ENCODE results near the gene SCART1.

Gene SCART1

GRCh38 chr10:133444342-133445267, 9.1 kb upstream of the SCART1 start:
- H3K9me2 ChIP-seq (replicated peaks; ENCODE audit: control insufficient read depth, low read length), result no peaks in the 10 kb centered on the region
- H3K4me1 ChIP-seq (ENCODE audit: control insufficient read depth, low read length), result no peaks in the 10 kb centered on the region
- no peaks in the 10 kb centered on the region for H3K27me3 ChIP-seq (ENCODE audit: control insufficient read depth, low read length)
- no peaks in the 10 kb centered on the region for H3K79me2 ChIP-seq (ENCODE audit: control insufficient read depth, low read length)
- no peak overlapping the region for H3K4me3 ChIP-seq (ENCODE audit: low read length)
- peaks cover 40% of the 10 kb centered on the region for H3K9me3 ChIP-seq (ENCODE audit: control insufficient read depth, insufficient read depth, low read length)
- TF ChIP-seq EZH2phosphoT487 (IDR thresholded peaks at IDR 0.05; ENCODE audit: borderline replicate concordance, low read length), result no peak
- no peaks in the 10 kb centered on the region for H3F3A ChIP-seq (ENCODE audit: control insufficient read depth, insufficient read depth)
- H3K36me3 ChIP-seq (ENCODE audit: control insufficient read depth, low read length), result no peaks in the 10 kb centered on the region
- H3K27ac ChIP-seq (ENCODE audit: low read depth, low read length), result no peak overlapping the region
- no peak overlapping the region for H3K4me2 ChIP-seq (ENCODE audit: low read length)
- no peaks in the 10 kb centered on the region for H4K20me1 ChIP-seq (ENCODE audit: control insufficient read depth, insufficient read depth, low read depth, low read length)

- TF ChIP-seq CTCF (IDR thresholded peaks at IDR 0.05; ENCODE audit: low read depth, low read length, poor library complexity, severe bottlenecking), result no peak
- Histone ChIP-seq H4K20me1 (ENCODE audit: control insufficient read depth, insufficient read depth, low read depth, low read length) (no peaks in the 10 kb centered on the region), H3K4me3 (ENCODE audit: low read length) (no peak overlapping the region), H3K4me2 (ENCODE audit: low read length) (no peak overlapping the region), H3K27me3 (ENCODE audit: control insufficient read depth, low read length) (no peaks in the 10 kb centered on the region), H3F3A (ENCODE audit: control insufficient read depth, insufficient read depth) (no peaks in the 10 kb centered on the region), H3K9me3 (ENCODE audit: control insufficient read depth, insufficient read depth, low read length) (peaks cover 40% of the 10 kb centered on the region), H3K4me1 (ENCODE audit: control insufficient read depth, low read length) (no peaks in the 10 kb centered on the region), H3K36me3 (ENCODE audit: control insufficient read depth, low read length) (no peaks in the 10 kb centered on the region), H3K9me2 (replicated peaks; ENCODE audit: control insufficient read depth, low read length) (no peaks in the 10 kb centered on the region), H3K79me2 (ENCODE audit: control insufficient read depth, low read length) (no peaks in the 10 kb centered on the region), H3K27ac (ENCODE audit: low read depth, low read length) (no peak overlapping the region)
Observed at GRCh38 chr10:133445268-133445732, 8.4 kb upstream of the SCART1 start.

- no peak overlapping the region for H3K4me2 ChIP-seq (ENCODE audit: low read length)
- no peaks in the 10 kb centered on the region for H3K9me2 ChIP-seq (replicated peaks; ENCODE audit: control insufficient read depth, low read length)
- peaks cover 40% of the 10 kb centered on the region for H3K9me3 ChIP-seq (ENCODE audit: control insufficient read depth, insufficient read depth, low read length)
- H3F3A ChIP-seq (ENCODE audit: control insufficient read depth, insufficient read depth), result no peaks in the 10 kb centered on the region
- no peaks in the 10 kb centered on the region for H4K20me1 ChIP-seq (ENCODE audit: control insufficient read depth, insufficient read depth, low read depth, low read length)
- H3K4me1 ChIP-seq (ENCODE audit: control insufficient read depth, low read length), result no peaks in the 10 kb centered on the region
- no peak overlapping the region for H3K4me3 ChIP-seq (ENCODE audit: low read length)
- H3K36me3 ChIP-seq (ENCODE audit: control insufficient read depth, low read length), result no peaks in the 10 kb centered on the region
- no peak overlapping the region for H3K27ac ChIP-seq (ENCODE audit: low read depth, low read length)
- TF ChIP-seq EZH2phosphoT487 (IDR thresholded peaks at IDR 0.05; ENCODE audit: borderline replicate concordance, low read length), result no peak
- TF ChIP-seq CTCF (IDR thresholded peaks at IDR 0.05; ENCODE audit: low read depth, low read length, poor library complexity, severe bottlenecking), result no peak
- no peaks in the 10 kb centered on the region for H3K27me3 ChIP-seq (ENCODE audit: control insufficient read depth, low read length)
- H3K79me2 ChIP-seq (ENCODE audit: control insufficient read depth, low read length), result no peaks in the 10 kb centered on the region
Observed at GRCh38 chr10:133445751-133446708, 7.7 kb upstream of the SCART1 start.
